Breast epithelium (tissue), 4 donors: ENCODE measurements around the gene PPIC. TPM values are rescaled to one million over a fixed set of nuclear protein-coding genes. Genes with fewer than 3 reads are reported as not detected.

Source experiments
- DNase-seq, 2 donors: peaks; one replicate each; pipeline ENCODE4 v3.0.0-alpha.2; 2019; ENCODE audit warnings: low spot score in 2 of 2
- H3K27ac ChIP-seq, 2 donors: fragments of 200-600 bp; sonication (generic) in 1 of 2; one replicate each; pipeline ENCODE4 v1.5.1; 2016 to 2019; ENCODE audit warnings: mild to moderate bottlenecking in 1 of 2
- H3K27me3 ChIP-seq, 2 donors: fragments of 200-600 bp; sonication (generic) in 1 of 2; one replicate each; pipeline versions ENCODE4 v1.5.1 to v1.6.0; 2017 to 2019; ENCODE audit warnings: control low read depth in 1 of 2, mild to moderate bottlenecking in 1 of 2
- H3K36me3 ChIP-seq: fragments of 200-600 bp; one replicate; pipeline ENCODE4 v1.5.1; 2019
- H3K4me1 ChIP-seq, 2 donors: fragments of 200-600 bp; sonication (generic); one replicate each; pipeline ENCODE4 v1.5.1; 2016 to 2019; ENCODE audit warnings: control low read depth in 1 of 2
- H3K4me3 ChIP-seq, 3 donors: fragments of 200-600 bp; sonication (generic); 1 replicate in 2 of 3; 2 replicates in 1 of 3; pipeline ENCODE4 v1.5.1; 2016 to 2019; ENCODE audit warnings: mild to moderate bottlenecking in 3 of 3, moderate library complexity in 2 of 3
- H3K9me3 ChIP-seq, 2 donors: fragments of 200-600 bp; sonication (generic) in 1 of 2; one replicate each; pipeline ENCODE4 v1.5.1; 2016 to 2019; ENCODE audit warnings: control low read depth in 1 of 2
- POLR2A ChIP-seq: fragments of 450-650 bp; IDR thresholded peaks from one replicate; pipeline ENCODE4 v1.6.1; 2016; ENCODE audit warnings: antibody characterized with exemption, mild to moderate bottlenecking, moderate library complexity
- POLR2AphosphoS5 ChIP-seq, 3 donors: sonication (generic); formaldehyde crosslinking; IDR thresholded peaks; one replicate each; pipeline ENCODE4 v1.6.1; 2017; ENCODE audit warnings: antibody characterized with exemption in 3 of 3
- intact Hi-C: fragments of 100-400 bp; cut with DNase I; formaldehyde crosslinking; loops from one replicate; pipeline ENCODE4 v1.15.1; 2023; ENCODE audit warnings: low total_unique reads
- total RNA-seq, 3 donors: library from RNA; depleted of rRNA; stranded (reverse); fragments of >200 nt; gene quantifications; one replicate each; pipeline ENCODE4 v1.1.0, GENCODE V29; 2016
- TF ChIP-seq, protein P1 (sequence below), 3 donors: fragments of 450-650 bp; IDR thresholded peaks; one replicate each; pipeline ENCODE4 v1.5.1; 2016 to 2017; ENCODE audit warnings: antibody characterized with exemption in 3 of 3, mild to moderate bottlenecking in 3 of 3, moderate library complexity in 3 of 3

PPIC gene
- total RNA-seq, 3 donors from 2014 or later, result 18.7 to 33.1 (median 30.3) TPM

DNA sequence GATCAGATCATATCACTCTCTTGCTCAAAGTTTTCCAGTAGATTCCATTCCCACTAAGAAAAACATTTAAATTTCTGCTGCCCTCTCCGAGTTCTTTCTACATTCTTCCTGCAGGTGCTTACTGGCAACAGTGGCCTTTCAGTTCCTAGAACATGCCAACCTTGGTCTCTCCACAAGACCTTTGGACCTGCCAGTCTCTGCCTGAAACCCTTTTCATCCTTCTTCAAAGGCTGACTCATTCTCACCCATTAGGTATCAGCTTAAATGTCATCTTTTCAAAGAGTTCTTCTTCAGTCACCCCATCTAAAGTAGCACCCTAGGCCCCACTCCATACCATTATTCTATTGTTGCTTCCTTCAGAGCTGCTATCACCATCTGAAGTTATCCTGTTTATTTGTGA lies 21.8 kb downstream of the PPIC start:
- no peak for TF ChIP-seq POLR2AphosphoS5 (IDR thresholded peaks at IDR 0.05)
- TF ChIP-seq, protein P1, sequence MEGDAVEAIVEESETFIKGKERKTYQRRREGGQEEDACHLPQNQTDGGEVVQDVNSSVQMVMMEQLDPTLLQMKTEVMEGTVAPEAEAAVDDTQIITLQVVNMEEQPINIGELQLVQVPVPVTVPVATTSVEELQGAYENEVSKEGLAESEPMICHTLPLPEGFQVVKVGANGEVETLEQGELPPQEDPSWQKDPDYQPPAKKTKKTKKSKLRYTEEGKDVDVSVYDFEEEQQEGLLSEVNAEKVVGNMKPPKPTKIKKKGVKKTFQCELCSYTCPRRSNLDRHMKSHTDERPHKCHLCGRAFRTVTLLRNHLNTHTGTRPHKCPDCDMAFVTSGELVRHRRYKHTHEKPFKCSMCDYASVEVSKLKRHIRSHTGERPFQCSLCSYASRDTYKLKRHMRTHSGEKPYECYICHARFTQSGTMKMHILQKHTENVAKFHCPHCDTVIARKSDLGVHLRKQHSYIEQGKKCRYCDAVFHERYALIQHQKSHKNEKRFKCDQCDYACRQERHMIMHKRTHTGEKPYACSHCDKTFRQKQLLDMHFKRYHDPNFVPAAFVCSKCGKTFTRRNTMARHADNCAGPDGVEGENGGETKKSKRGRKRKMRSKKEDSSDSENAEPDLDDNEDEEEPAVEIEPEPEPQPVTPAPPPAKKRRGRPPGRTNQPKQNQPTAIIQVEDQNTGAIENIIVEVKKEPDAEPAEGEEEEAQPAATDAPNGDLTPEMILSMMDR (IDR thresholded peaks at IDR 0.05), result no peak
- no peak for TF ChIP-seq POLR2A
- no peak overlapping the region for H3K27ac ChIP-seq
- intact Hi-C loops, result no loop called here

DNA sequence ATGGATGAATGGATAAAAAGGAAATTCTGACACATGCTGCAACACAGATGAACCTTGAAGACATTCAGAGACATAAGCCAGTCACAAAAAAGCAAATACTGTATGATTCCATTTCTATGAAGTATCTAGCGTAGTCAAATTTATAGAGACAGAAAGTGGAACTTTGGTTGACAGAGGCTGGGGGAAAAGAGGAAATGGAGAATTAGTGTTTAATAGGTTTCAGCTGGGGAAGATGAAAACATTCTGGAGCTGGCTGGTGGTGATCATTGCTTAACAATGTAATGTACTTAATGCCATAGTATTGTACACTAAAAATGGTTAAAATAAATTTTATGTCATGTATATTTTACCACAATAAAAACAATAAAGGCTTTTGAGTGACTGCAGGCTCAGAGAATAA lies 24.2 kb downstream of the PPIC start:
- no peaks in the 10 kb centered on the region for H3K27me3 ChIP-seq
- no peaks in the 10 kb centered on the region for H3K4me1 ChIP-seq
- no peak overlapping the region for H3K4me3 ChIP-seq
- TF ChIP-seq, protein P1 (IDR thresholded peaks at IDR 0.05), result no peak
- TF ChIP-seq POLR2AphosphoS5 (IDR thresholded peaks at IDR 0.05), result no peak
- TF ChIP-seq POLR2A, result no peak
- H3K9me3 ChIP-seq, result no peaks in the 10 kb centered on the region
- no peak for DNase-seq
- intact Hi-C loops, result no loop called here
- H3K27ac ChIP-seq, result no peak overlapping the region
- no peaks in the 10 kb centered on the region for H3K36me3 ChIP-seq

More for the DNA sequence above, 21.8 kb downstream of the PPIC start:
- Histone ChIP-seq H3K4me1 (no peaks in the 10 kb centered on the region), H3K9me3 (no peaks in the 10 kb centered on the region), H3K36me3 (no peaks in the 10 kb centered on the region), H3K4me3 (no peak overlapping the region), H3K27me3 (no peaks in the 10 kb centered on the region)
- no peak for DNase-seq

DNA sequence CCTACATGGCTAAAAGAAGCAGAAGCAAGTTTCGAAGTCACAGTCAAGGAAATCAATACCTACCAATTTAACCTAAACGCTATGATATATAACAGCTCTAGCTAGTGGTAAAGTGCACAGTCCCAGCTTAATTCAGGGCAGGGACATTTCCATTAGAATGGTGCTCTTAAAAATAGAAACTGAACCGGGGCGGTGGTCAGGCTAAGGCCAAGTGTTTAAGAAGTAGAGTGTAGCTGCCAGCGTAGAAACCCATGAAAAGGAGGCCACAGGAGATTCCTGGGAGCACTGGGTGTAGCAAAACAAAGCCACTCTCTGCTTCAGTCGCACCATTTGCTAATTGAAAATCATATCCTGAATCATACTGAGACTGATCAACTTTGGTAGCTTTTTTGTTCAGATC lies 28.8 kb downstream of the PPIC start:
- Histone ChIP-seq H3K9me3 (no peaks in the 10 kb centered on the region), H3K36me3 (no peaks in the 10 kb centered on the region), H3K27me3 (no peaks in the 10 kb centered on the region), H3K27ac (no peak overlapping the region), H3K4me1 (no peaks in the 10 kb centered on the region), H3K4me3 (no peak overlapping the region)
- intact Hi-C loops, result no loop called here
- TF ChIP-seq, protein P1 (IDR thresholded peaks at IDR 0.05), result no peak
- no peak for DNase-seq

DNA sequence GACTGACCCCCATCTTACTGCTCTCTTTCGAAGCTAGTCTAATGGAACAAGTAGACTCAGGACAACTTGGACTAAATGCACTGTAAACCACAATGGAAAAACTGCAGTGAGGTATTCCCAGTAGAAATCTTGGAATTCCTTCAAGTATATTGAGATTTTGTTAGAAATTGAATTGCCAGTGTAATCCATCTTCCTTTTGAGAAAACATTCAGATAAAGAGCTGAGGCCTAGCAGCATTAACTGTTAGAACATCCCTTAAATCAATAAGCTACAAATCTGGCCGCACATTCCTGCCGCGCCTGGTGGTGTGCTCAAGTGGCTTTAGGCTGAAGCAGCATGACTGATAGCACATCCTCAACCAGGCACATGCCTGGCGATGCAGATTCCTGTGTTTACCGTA lies 29.3 kb downstream of the PPIC start:
- Histone ChIP-seq H3K4me1 (no peaks in the 10 kb centered on the region), H3K36me3 (no peaks in the 10 kb centered on the region), H3K9me3 (no peaks in the 10 kb centered on the region), H3K27ac (no peak overlapping the region), H3K27me3 (no peaks in the 10 kb centered on the region), H3K4me3 (no peak overlapping the region)
- TF ChIP-seq, protein P1 (IDR thresholded peaks at IDR 0.05), result no peak
- no peak for TF ChIP-seq POLR2AphosphoS5 (IDR thresholded peaks at IDR 0.05)
- TF ChIP-seq POLR2A, result no peak
- DNase-seq, result no peak
- intact Hi-C loops, result no loop called here

DNA sequence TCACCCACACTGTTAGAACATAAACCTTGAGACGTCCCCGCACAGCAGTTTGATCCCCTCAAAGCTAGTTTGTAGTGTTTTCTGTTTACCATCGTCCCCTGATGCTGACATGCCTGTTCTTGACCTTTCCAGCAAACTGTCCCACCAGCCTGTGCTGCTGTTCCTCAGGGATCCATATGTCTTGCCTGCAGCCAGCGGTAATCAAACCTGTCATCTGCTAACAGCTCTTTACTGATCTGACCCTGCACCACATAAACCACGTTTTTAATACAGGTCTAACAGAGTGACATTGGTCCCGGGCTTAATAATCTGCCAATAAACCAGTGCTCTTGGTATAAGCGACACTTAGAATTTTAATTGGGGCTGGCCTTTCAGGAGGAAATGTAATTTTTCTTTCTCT lies 34.7 kb downstream of the PPIC start:
- no peak overlapping the region for H3K27ac ChIP-seq
- DNase-seq, result no peak
- H3K9me3 ChIP-seq, result no peaks in the 10 kb centered on the region
- no peak for TF ChIP-seq POLR2AphosphoS5 (IDR thresholded peaks at IDR 0.05)
- no peak for TF ChIP-seq POLR2A
- TF ChIP-seq, protein P1 (IDR thresholded peaks at IDR 0.05), result no peak
- intact Hi-C loops, result no loop called here
- H3K36me3 ChIP-seq, result no peaks in the 10 kb centered on the region
- H3K27me3 ChIP-seq, result no peaks in the 10 kb centered on the region
- H3K4me1 ChIP-seq, result no peaks in the 10 kb centered on the region
- H3K4me3 ChIP-seq, result no peak overlapping the region
